SU-DHL-6 (cell line): ENCODE results near the gene KLHL17.

Experiments used
- CTCF ChIP-seq: fragments of 200-600 bp; sonication (generic); IDR thresholded peaks from one replicate; pipeline ENCODE4 v1.5.1; 2017; ENCODE audit warnings: antibody characterized with exemption, mild to moderate bottlenecking, low read length, moderate library complexity; ENCODE audit not compliant: insufficient read depth, poor library complexity, severe bottlenecking
- EZH2phosphoT487 ChIP-seq: fragments of 200-600 bp; sonication (generic), shearing (Covaris generic); conservative IDR thresholded peaks from 2 replicates; pipeline ENCODE4 v1.6.1; 2018; ENCODE audit warnings: mild to moderate bottlenecking, antibody characterized with exemption, low read length, moderate library complexity, mixed read lengths

GRCh38 chr1:1005774-1006304, 45.5 kb downstream of the KLHL17 start:
- no peak for TF ChIP-seq CTCF
- no peak for TF ChIP-seq EZH2phosphoT487
